CD4-positive, alpha-beta T cell treated with Interleukin-15 for 1 hour (primary cell): Measurements from ENCODE around the gene CCL24.
"Not testable (repeated sequence)": the region's sequence is repeated elsewhere in the genome, so short reads cannot be mapped to it uniquely, and the experiment has no call there.

ENCODE experiments used
- DNase-seq: peaks from one replicate; pipeline ENCODE4 v3.0.0-alpha.2; 2020

CCL24 gene

GRCh38 chr7:75779516-75779915 is 34.1 kb downstream of the CCL24 start:
- DNase-seq, result not testable (repeated sequence)

- DNase-seq, result not testable (repeated sequence)
These were observed 34.6 kb downstream of the CCL24 start for GRCh38 chr7:75779035-75779434.

GRCh38 chr7:75776295-75776971 is 37.2 kb downstream of the CCL24 start:
- DNase-seq, result no peak

- not testable (repeated sequence) for DNase-seq
These were observed 39.6 kb downstream of the CCL24 start for GRCh38 chr7:75773958-75774357.

- DNase-seq, result no peak
These were observed 41.2 kb downstream of the CCL24 start, which contains the start of gene CCL26 for GRCh38 chr7:75772081-75773077. TSS of gene CCL26 (minus strand) at chr7:75772211. CDS start at chr7:75772176, 35 bp downstream.

GRCh38 chr7:75771224-75771623 is 42.4 kb downstream of the CCL24 start:
- DNase-seq, result no peak

- DNase-seq, result no peak
These were observed 51.2 kb downstream of the CCL24 start for GRCh38 chr7:75762350-75762917.

- DNase-seq, result not testable (repeated sequence)
These were observed 51.8 kb downstream of the CCL24 start for GRCh38 chr7:75761801-75762200.
